ENCODE measurements around the gene SPSB3. TPM values are rescaled to one million over a fixed set of nuclear protein-coding genes. Genes with fewer than 3 reads are reported as not detected.

Gene SPSB3
- total and polyA plus RNA-seq, 2 donors (not counting 1 experiment from before 2014, with no cell fraction given): 9.6 to 32.7 TPM

DNA sequence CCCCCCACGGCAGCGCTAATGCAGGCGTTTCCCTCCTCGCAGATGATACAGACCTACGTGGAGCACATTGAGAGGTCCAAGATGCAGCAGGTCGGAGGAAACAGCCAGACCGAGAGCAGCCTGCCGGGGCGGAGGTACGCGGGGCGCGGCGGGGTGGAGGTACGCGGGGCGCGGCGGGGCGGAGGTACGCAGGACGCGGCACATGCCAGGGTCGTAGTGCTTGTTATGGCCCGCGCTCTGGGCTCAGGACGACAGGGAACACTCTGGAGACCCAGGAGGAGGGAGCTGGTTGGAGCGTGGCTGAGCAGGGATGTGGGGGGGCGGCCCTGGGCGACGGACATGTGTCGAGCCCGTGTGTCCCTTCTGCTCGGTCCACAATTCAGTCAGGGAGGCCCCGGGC is 52.9 kb downstream of the SPSB3 start:
- no peak overlapping the region for H3K9ac ChIP-seq (ENCODE audit: insufficient read depth, low read length)
- H3K4me3 ChIP-seq (replicated peaks in 1 of 4; ENCODE audit: control extremely low read depth in 1 of 4, insufficient read depth in 1 of 4, low read depth in 3 of 4, low read length in 4 of 4): no peak overlapping the region
- peaks cover 9% of the 10 kb centered on the region for H3K79me2 ChIP-seq (ENCODE audit: control insufficient read depth, insufficient read depth, low read length)
- H3K4me2 ChIP-seq (ENCODE audit: extremely low read depth, insufficient read depth, low read length): no peak overlapping the region
- H3K9me3 ChIP-seq (ENCODE audit: control insufficient read depth, insufficient read depth, low read depth, low read length): no peaks in the 10 kb centered on the region
- H3K27ac ChIP-seq (ENCODE audit: insufficient read depth, low read length): no peak overlapping the region
- peaks cover 33% of the 10 kb centered on the region for H3K36me3 ChIP-seq (ENCODE audit: control insufficient read depth, insufficient read depth, low read length)
- TF ChIP-seq CTCF (conservative IDR thresholded peaks at IDR 0.05 in 1 of 2, IDR thresholded peaks at IDR 0.05 in 1 of 2; ENCODE audit: low read depth in 1 of 2, low read length in 2 of 2): no peak
- no peak for TF ChIP-seq EZH2 (IDR thresholded peaks at IDR 0.05; ENCODE audit: low read length, missing control alignments)
- H4K20me1 ChIP-seq (ENCODE audit: control insufficient read depth, extremely low read depth, insufficient read depth, low read length): no peaks in the 10 kb centered on the region
- H3K4me1 ChIP-seq (ENCODE audit: control insufficient read depth, extremely low read depth, insufficient read depth, low read length): no peaks in the 10 kb centered on the region
- no peak for DNase-seq (ENCODE audit: low read depth in 2 of 2)
- H3K27me3 ChIP-seq (ENCODE audit: control insufficient read depth, insufficient read depth, low read length): no peaks in the 10 kb centered on the region
- no peak overlapping the region for H2AFZ ChIP-seq (ENCODE audit: low read length)

GRCh38 chr16:1729026-1729425 is 53.3 kb downstream of the SPSB3 start:
- Histone ChIP-seq H3K27me3 (ENCODE audit: control insufficient read depth, insufficient read depth, low read length) (no peaks in the 10 kb centered on the region), H4K20me1 (ENCODE audit: control insufficient read depth, extremely low read depth, insufficient read depth, low read length) (no peaks in the 10 kb centered on the region), H3K4me2 (ENCODE audit: extremely low read depth, insufficient read depth, low read length) (no peak overlapping the region), H3K9ac (ENCODE audit: insufficient read depth, low read length) (no peak overlapping the region), H3K27ac (ENCODE audit: insufficient read depth, low read length) (no peak overlapping the region), H3K9me3 (ENCODE audit: control insufficient read depth, insufficient read depth, low read depth, low read length) (no peaks in the 10 kb centered on the region), H3K4me1 (ENCODE audit: control insufficient read depth, extremely low read depth, insufficient read depth, low read length) (no peaks in the 10 kb centered on the region), H2AFZ (ENCODE audit: low read length) (no peak overlapping the region), H3K4me3 (replicated peaks in 1 of 4; ENCODE audit: control extremely low read depth in 1 of 4, insufficient read depth in 1 of 4, low read depth in 3 of 4, low read length in 4 of 4) (no peak overlapping the region), H3K36me3 (ENCODE audit: control insufficient read depth, insufficient read depth, low read length) (peaks cover 31% of the 10 kb centered on the region), H3K79me2 (ENCODE audit: control insufficient read depth, insufficient read depth, low read length) (peaks cover 13% of the 10 kb centered on the region)
- TF ChIP-seq EZH2 (IDR thresholded peaks at IDR 0.05; ENCODE audit: low read length, missing control alignments): no peak
- no peak for TF ChIP-seq CTCF (conservative IDR thresholded peaks at IDR 0.05 in 1 of 2, IDR thresholded peaks at IDR 0.05 in 1 of 2; ENCODE audit: low read depth in 1 of 2, low read length in 2 of 2)
- no peak for DNase-seq (ENCODE audit: low read depth in 2 of 2)

DNA sequence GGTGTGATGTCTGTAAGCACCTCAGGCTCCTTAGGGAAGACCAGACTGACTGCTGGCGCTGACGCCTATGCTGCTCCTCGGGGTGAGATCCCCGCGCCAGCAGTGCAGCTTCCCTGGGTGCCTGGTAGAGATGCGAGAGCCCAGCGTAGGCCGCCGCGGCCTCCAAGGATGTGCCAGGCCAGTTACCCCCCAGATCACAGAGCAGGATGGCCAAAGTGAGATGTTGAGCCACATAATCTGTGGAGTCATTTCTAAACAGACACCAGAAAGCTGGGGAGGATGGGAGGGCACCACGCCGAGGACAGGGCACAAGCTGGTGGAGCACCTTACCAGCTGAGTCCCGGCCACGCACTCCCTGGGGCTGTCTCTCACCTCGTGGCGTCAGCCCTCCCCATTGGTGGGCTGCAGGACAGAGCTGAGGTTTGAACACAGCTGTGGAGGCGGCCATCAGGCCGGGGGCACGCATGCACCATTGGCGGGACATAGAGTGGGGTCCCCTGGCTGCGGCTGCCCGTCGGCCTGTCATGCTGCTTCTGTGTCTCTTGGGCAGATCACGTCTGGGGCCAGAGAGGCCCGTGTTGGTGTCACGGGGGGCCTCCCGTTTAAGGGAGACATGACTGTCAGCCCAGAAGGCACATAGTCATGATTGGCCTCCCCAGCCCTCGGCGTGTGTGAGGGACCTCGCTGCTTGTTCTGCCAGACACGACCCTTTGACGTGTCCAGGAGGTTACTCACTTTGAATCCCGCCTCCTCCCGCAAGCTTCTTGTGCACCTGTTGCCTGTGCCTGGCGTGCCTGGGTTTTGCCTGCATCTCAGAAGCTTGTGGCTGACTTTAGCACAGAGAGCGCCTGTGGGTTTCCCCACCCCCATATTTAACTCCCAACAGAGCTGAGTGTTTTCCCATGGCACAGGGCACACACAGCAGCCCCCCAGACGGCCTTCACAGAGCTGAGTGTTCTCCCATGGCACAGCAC is 54.4 kb downstream of the SPSB3 start:
- no peaks in the 10 kb centered on the region for H3K27me3 ChIP-seq (ENCODE audit: control insufficient read depth, insufficient read depth, low read length)
- H3K9ac ChIP-seq (ENCODE audit: insufficient read depth, low read length): no peak overlapping the region
- H3K27ac ChIP-seq (ENCODE audit: insufficient read depth, low read length): no peak overlapping the region
- H3K9me3 ChIP-seq (ENCODE audit: control insufficient read depth, insufficient read depth, low read depth, low read length): no peaks in the 10 kb centered on the region
- peaks cover 18% of the 10 kb centered on the region for H3K79me2 ChIP-seq (ENCODE audit: control insufficient read depth, insufficient read depth, low read length)
- TF ChIP-seq CTCF (conservative IDR thresholded peaks at IDR 0.05 in 1 of 2, IDR thresholded peaks at IDR 0.05 in 1 of 2; ENCODE audit: low read depth in 1 of 2, low read length in 2 of 2): no peak
- TF ChIP-seq EZH2 (IDR thresholded peaks at IDR 0.05; ENCODE audit: low read length, missing control alignments): no peak
- H4K20me1 ChIP-seq (ENCODE audit: control insufficient read depth, extremely low read depth, insufficient read depth, low read length): no peaks in the 10 kb centered on the region
- H3K4me1 ChIP-seq (ENCODE audit: control insufficient read depth, extremely low read depth, insufficient read depth, low read length): no peaks in the 10 kb centered on the region
- no peak overlapping the region for H3K4me2 ChIP-seq (ENCODE audit: extremely low read depth, insufficient read depth, low read length)
- no peak overlapping the region for H3K4me3 ChIP-seq (replicated peaks in 1 of 4; ENCODE audit: control extremely low read depth in 1 of 4, insufficient read depth in 1 of 4, low read depth in 3 of 4, low read length in 4 of 4)
- H2AFZ ChIP-seq (ENCODE audit: low read length): no peak overlapping the region
- no peak for DNase-seq (ENCODE audit: low read depth in 2 of 2)
- H3K36me3 ChIP-seq (ENCODE audit: control insufficient read depth, insufficient read depth, low read length): peaks cover 25% of the 10 kb centered on the region

Other genes starting within 250 kb of the SPSB3 start
- gene TMEM204, start 248.9 kb downstream of the SPSB3 start, total RNA-seq: 10.3 and 12.4 TPM in 2 replicates
- 9.6 and 10.9 TPM in 2 replicates for gene TMEM204, start 248.9 kb downstream of the SPSB3 start, polyA plus RNA-seq
- gene IFT140, start 170.5 kb downstream of the SPSB3 start, total RNA-seq: 33.4 and 34.3 TPM in 2 replicates
- 5.3 and 6.2 TPM in 2 replicates for gene IFT140, start 170.5 kb downstream of the SPSB3 start, polyA plus RNA-seq
- 4.6 and 7.8 TPM in 2 replicates for gene CRAMP1, start 170.2 kb downstream of the SPSB3 start, total RNA-seq
- gene CRAMP1, start 170.2 kb downstream of the SPSB3 start, polyA plus RNA-seq: 6.2 and 7.4 TPM in 2 replicates
- 15.5 and 22.9 TPM in 2 replicates for gene JPT2, start 104.3 kb downstream of the SPSB3 start, total RNA-seq
- 41.2 and 55.2 TPM in 2 replicates for gene JPT2, start 104.3 kb downstream of the SPSB3 start, polyA plus RNA-seq
- 24.1 and 36.3 TPM in 2 replicates for gene MAPK8IP3, start 76.4 kb downstream of the SPSB3 start, total RNA-seq
- gene MAPK8IP3, start 76.4 kb downstream of the SPSB3 start, polyA plus RNA-seq: 7.9 and 9.4 TPM in 2 replicates
- gene NME3, start 11.0 kb downstream of the SPSB3 start, total RNA-seq: 61.9 and 69.7 TPM in 2 replicates
- 8.7 and 9.9 TPM in 2 replicates for gene NME3, start 11.0 kb downstream of the SPSB3 start, polyA plus RNA-seq
- gene EME2, start 9.8 kb downstream of the SPSB3 start, total RNA-seq: 5.4 and 8.3 TPM in 2 replicates
- gene EME2, start 9.8 kb downstream of the SPSB3 start, polyA plus RNA-seq: 2.2 and 2.7 TPM in 2 replicates
- 58.6 and 74.3 TPM in 2 replicates for gene MRPS34, start 9.4 kb downstream of the SPSB3 start, total RNA-seq
- gene MRPS34, start 9.4 kb downstream of the SPSB3 start, polyA plus RNA-seq: 40.1 and 61.5 TPM in 2 replicates
- 43.6 and 49.3 TPM in 2 replicates for gene NUBP2, start 389 bp upstream of the SPSB3 start, total RNA-seq
- 13.5 and 18.1 TPM in 2 replicates for gene NUBP2, start 389 bp upstream of the SPSB3 start, polyA plus RNA-seq
- not detected in 2 replicates for gene IGFALS, start 11.1 kb upstream of the SPSB3 start, total RNA-seq
- gene IGFALS, start 11.1 kb upstream of the SPSB3 start, polyA plus RNA-seq: not detected in 2 replicates
- gene HAGH, start 44.3 kb upstream of the SPSB3 start, total RNA-seq: 29.8 and 47.4 TPM in 2 replicates
- gene HAGH, start 44.3 kb upstream of the SPSB3 start, polyA plus RNA-seq: 18.4 and 24.0 TPM in 2 replicates
- 66.0 and 78.3 TPM in 2 replicates for gene FAHD1, start 44.6 kb upstream of the SPSB3 start, total RNA-seq
- gene FAHD1, start 44.6 kb upstream of the SPSB3 start, polyA plus RNA-seq: 28.3 and 37.4 TPM in 2 replicates
- not detected in 2 replicates for gene MEIOB, start 89.6 kb upstream of the SPSB3 start, total RNA-seq
- gene MEIOB, start 89.6 kb upstream of the SPSB3 start, polyA plus RNA-seq: 0.05 TPM in 1 of 2 replicates, not detected in the other
- gene HS3ST6, start 135.8 kb upstream of the SPSB3 start, total RNA-seq: not detected in 2 replicates
- gene HS3ST6, start 135.8 kb upstream of the SPSB3 start, polyA plus RNA-seq: not detected in 2 replicates
- 5.6 and 7.1 TPM in 2 replicates for gene MSRB1, start 160.6 kb upstream of the SPSB3 start, total RNA-seq
- gene MSRB1, start 160.6 kb upstream of the SPSB3 start, polyA plus RNA-seq: 21.4 and 25.6 TPM in 2 replicates
- not detected in 2 replicates for gene RPL3L, start 172.1 kb upstream of the SPSB3 start, total RNA-seq
- gene RPL3L, start 172.1 kb upstream of the SPSB3 start, polyA plus RNA-seq: not detected in 2 replicates
- 149 TPM in 2 replicates for gene NDUFB10, start 177.0 kb upstream of the SPSB3 start, total RNA-seq
- gene NDUFB10, start 177.0 kb upstream of the SPSB3 start, polyA plus RNA-seq: 123 and 152 TPM in 2 replicates
- gene RPS2, start 182.3 kb upstream of the SPSB3 start, total RNA-seq: 2,596 and 3,027 TPM in 2 replicates
- 1,683 and 2,648 TPM in 2 replicates for gene RPS2, start 182.3 kb upstream of the SPSB3 start, polyA plus RNA-seq
- not detected in 2 replicates for gene RNF151, start 184.3 kb upstream of the SPSB3 start, total RNA-seq
- gene RNF151, start 184.3 kb upstream of the SPSB3 start, polyA plus RNA-seq: not detected in 2 replicates
- gene TBL3, start 189.5 kb upstream of the SPSB3 start, total RNA-seq: 20.0 and 23.9 TPM in 2 replicates
- gene TBL3, start 189.5 kb upstream of the SPSB3 start, polyA plus RNA-seq: 14.6 and 25.4 TPM in 2 replicates
- under 0.01 TPM in 1 of 2 replicates, not detected in the other for gene NOXO1, start 198.9 kb upstream of the SPSB3 start, total RNA-seq
- 0.03 TPM in 2 replicates for gene NOXO1, start 198.9 kb upstream of the SPSB3 start, polyA plus RNA-seq
- gene GFER, start 201.6 kb upstream of the SPSB3 start, total RNA-seq: 13.1 and 13.2 TPM in 2 replicates
- 7.5 and 12.5 TPM in 2 replicates for gene GFER, start 201.6 kb upstream of the SPSB3 start, polyA plus RNA-seq
- gene SYNGR3, start 207.4 kb upstream of the SPSB3 start, total RNA-seq: 1.5 and 1.8 TPM in 2 replicates
- gene SYNGR3, start 207.4 kb upstream of the SPSB3 start, polyA plus RNA-seq: 1.8 and 6.0 TPM in 2 replicates
- gene ZNF598, start 227.2 kb upstream of the SPSB3 start, total RNA-seq: 10.8 and 18.8 TPM in 2 replicates
- gene ZNF598, start 227.2 kb upstream of the SPSB3 start, polyA plus RNA-seq: 11.6 and 18.7 TPM in 2 replicates
- gene NPW, start 237.2 kb upstream of the SPSB3 start, total RNA-seq: 0.26 and 0.99 TPM in 2 replicates
- 0.06 and 0.20 TPM in 2 replicates for gene NPW, start 237.2 kb upstream of the SPSB3 start, polyA plus RNA-seq
- gene NHERF2, start 244.3 kb upstream of the SPSB3 start, total RNA-seq: 16.9 and 21.5 TPM in 2 replicates
- 30.7 and 38.0 TPM in 2 replicates for gene NHERF2, start 244.3 kb upstream of the SPSB3 start, polyA plus RNA-seq

All from fibroblast of lung (primary cell).